HG03565 (cell line): Measurements from ENCODE around the gene LOXL3.

ENCODE experiments used
- ATAC-seq: cut with Tn5 transposase; IDR thresholded peaks from one replicate; pipeline ENCODE4 v1.9.1; 2021; ENCODE audit warnings: mild to moderate bottlenecking, moderate library complexity; ENCODE audit not compliant: unreplicated experiment

Gene LOXL3

GRCh38 chr2:74551942-74552913, 1.5 kb downstream of the LOXL3 start:
- ATAC-seq: no peak

DNA sequence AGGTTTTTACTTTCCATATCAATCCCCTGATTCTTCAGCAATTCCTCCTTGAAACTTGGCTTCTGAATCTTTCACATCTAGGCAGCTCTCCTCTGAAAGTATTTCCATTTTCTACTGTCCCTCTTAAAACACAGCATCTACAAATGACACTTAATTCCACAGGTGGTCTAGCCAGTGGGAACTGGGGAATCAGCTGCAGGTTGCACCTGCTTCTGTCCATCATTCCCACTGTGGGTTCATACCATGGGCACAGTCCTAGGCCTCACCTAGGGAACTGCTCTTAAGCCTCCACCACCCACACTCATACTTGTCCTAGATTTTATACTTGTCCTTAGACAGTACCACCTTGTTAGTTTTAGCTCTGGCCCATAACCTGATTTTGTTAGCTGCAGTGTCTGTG, 2.2 kb downstream of the LOXL3 start:
- no peak for ATAC-seq

DNA sequence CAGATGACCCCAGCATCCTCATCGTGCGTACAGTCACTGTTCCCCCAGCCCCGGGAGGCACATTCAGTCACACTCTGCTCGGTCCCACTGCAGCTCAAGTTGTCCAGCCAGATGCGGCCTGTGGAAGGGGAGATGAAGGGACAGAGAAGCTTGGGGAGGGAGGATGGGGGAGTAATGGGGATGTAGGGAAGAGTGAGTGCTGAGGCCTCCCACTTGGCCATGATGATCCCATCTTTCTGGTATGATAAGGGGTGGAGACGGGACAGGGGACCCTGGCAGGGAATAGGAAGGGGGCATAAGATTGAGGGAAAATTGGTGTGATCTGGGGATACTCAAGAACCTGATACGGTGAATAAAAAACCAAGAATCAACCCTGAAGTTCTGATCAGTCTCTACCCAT, 3.5 kb downstream of the LOXL3 start:
- ATAC-seq: no peak

GRCh38 chr2:74548900-74549826, 4.6 kb downstream of the LOXL3 start:
- ATAC-seq: no peak

DNA sequence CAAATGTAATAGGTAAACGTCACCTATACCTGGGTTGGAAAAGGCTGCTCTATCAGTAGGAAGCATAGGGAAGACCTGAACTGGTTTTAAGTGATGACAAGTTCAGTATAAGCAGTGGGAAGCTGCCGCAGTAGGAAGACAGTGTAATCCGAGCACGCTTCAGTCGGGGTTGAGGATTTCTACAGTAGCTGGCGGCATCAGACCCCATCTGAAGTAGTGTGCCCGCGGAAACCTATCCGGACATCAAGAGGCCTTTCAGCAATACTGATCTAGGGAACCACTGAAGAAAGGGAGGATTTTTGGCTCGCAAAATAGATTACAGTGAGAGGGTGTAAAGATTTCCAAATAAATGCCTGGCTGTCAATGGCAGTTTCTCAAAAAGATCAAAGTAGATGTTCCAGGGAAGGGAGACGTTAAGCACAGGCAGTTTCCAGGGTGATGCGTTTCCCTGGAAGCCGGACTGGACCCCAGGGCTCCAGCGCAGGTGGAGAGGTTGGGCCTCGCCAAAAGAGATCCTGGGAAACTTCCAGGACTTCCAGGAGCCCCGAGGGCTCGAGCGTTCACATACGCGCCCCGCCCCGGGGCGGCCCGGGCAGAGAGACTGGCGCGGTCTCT, 5.3 kb downstream of the LOXL3 start:
- ATAC-seq: no peak

GRCh38 chr2:74546004-74546403, 7.7 kb downstream of the LOXL3 start:
- no peak for ATAC-seq

GRCh38 chr2:74544634-74545033, 9.1 kb downstream of the LOXL3 start:
- ATAC-seq: no peak

DNA sequence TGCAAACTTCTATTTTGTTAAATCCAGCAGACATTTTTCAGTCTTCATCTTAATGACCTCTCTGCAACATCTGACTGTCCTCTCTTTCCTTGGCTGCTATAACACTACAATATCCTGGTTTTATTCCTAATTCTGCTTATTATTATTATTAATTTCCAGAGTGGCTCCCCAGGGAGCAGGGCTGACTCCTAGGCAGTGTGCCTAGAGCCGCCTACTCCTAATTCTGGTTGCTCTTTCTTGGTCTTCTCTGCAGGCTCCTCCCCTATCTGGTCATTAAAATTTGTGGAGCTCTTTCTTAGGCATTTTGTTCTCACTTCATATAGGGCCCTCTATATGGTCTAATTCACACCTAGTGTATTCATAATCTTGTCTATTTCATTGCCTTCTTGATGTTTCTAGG, 10.8 kb downstream of the LOXL3 start:
- no peak for ATAC-seq

GRCh38 chr2:74540291-74540690, 13.5 kb downstream of the LOXL3 start:
- no peak for ATAC-seq

DNA sequence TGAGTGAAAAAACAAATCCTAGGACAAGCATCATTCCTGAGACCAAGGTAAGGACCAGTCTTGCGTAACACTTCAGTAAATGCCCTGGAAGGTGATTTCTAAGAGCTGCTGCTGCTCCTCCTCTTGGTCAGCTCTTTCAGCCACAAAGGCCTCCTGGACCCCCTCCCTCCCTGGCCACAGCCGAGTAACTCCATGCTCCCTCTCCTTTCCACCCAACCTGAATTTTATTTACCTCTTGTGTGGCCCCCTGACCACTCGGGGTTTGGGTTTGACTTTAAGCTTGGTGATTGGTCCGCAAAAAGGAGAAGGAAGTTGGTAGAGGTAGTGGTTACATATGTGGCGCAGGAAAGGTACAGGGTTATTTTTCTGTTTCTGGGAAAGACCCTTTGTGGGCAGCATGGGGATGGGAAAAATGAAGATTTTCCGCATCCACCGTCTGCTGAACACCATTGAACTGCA, 14.8 kb downstream of the LOXL3 start:
- peak; percentile 59 for ATAC-seq

- no peak for ATAC-seq
Observed at GRCh38 chr2:74537140-74537539, 16.6 kb downstream of the LOXL3 start.

GRCh38 chr2:74536166-74536950, 17.4 kb downstream of the LOXL3 start:
- no peak for ATAC-seq

- ATAC-seq: no peak
Observed at GRCh38 chr2:74535440-74535965, 18.2 kb downstream of the LOXL3 start.

DNA sequence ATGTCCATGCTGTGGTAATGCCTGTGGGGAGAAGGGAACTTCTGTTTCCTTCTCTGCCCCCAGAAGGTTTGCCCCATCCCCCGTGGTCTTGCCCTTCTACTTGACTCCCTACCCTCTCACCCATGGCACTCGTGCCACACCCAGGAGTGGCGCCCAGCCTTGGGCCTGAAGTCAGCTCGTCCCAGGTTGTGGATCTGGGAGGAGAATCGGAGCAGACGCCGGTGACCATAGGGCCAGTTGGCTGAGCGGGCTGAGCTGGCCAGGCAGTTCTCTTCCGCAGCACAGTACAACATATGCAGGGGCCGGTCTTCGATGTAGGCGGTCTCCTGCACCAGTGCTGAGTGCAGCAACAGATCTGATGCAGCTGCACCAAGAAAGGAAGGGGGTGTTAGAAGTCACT, 19.3 kb downstream of the LOXL3 start:
- no peak for ATAC-seq

DNA sequence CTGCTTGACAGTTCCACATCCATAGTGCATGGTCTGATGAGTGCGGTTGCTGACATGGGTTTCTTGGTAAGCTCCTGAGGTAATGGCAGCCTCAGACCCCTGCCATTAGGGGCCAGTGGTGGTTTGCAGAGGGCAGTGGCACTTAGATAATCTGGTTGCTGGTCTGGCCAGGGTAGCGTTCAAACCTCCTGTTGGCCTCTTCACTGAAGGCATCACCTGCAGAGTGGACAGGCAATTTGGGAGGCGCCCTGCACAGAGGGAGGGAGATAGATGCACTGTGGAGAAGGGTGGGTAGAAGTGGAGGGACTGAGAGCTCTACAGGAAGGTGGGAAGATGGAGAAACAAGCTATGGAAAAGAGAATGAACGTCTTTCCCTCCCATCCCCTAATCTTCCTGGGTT, 20.3 kb downstream of the LOXL3 start:
- no peak for ATAC-seq

GRCh38 chr2:74532222-74532621, 21.5 kb downstream of the LOXL3 start:
- no peak for ATAC-seq

DNA sequence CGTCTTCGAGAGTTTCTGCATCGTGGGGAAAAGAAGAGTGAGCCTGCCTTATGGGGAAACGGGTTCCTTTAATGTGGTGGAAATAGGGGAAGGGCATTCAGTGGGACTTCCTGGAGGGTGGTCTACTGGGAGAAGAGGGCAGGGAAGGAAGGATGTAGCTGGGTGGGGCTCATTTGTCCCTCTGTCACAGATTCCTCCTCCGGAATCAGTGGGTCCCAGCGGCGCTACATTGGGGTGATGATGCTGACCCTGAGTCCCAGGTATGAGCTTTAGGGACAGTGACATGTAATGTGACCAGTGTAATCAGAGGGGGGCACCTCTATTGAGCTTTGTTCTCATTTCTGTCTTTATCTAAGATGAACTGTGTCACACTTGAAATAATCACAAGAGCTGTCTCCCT, 22.1 kb downstream of the LOXL3 start:
- ATAC-seq: no peak

GRCh38 chr2:74530239-74531187, 23.2 kb downstream of the LOXL3 start:
- peak; percentile 26 for ATAC-seq
